Measurements from ENCODE around the gene RIPOR2.
"Not testable (repeated sequence)": the region's sequence is repeated elsewhere in the genome, so short reads cannot be mapped to it uniquely, and the experiment has no call there.

Gene RIPOR2

DNA sequence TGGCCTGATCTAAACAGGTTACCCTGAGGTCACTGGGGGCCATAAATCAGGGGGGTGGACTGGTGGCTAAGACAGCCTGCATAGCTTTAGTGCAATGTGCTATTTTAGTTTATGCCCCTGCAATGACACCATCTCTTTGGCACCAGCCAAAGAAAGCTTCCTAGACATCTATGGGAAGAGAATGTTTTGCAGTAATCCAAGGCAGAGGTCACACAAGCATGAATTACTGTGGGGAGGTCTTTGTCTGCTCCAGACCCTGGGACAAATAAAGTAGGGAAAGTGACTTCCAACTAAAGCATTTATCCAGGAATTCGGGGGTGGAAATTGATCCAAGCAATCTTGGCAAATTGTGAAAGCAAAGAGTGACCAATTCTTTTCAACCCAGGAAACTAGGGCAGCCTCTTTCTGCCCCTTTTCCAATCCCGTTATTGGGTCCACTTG, 5.3 kb downstream of the RIPOR2 start:
- DNase-seq (ENCODE audit: low spot score in 2 of 2) (no peak), ATAC-seq (replicated peaks; ENCODE audit: extremely low read depth, poor library complexity, severe bottlenecking) (no peak)
- Mint-ChIP-seq H3K4me3 (peak overlapping the region; percentile 99), H3K9me3 (peaks cover 6% of the 10 kb centered on the region), H3K4me1 (peaks cover 34% of the 10 kb centered on the region), H3K36me3 (ENCODE audit: insufficient read depth) (peaks cover 72% of the 10 kb centered on the region), H3K27me3 (no peaks in the 10 kb centered on the region), H3K27ac (ENCODE audit: low read depth) (peak overlapping the region; percentile 82)

DNA sequence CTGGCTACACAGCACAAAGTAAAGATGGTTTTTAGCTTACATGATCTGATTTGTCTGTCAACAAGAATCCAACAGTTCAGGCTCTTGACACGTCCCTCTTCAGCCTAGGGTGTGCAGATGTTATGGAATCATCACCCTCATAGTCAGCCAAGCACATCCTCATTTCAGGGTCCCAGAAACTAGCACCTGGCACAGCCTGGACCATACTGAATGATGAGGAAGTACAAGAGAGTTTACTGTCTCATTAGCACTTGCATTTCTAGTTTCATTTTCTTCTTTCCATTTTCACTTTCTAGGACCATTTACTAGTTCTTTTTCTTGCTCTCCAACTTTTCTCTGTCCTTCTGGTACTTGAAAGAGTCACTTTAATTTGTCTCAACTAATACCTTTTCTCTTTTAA, 6.5 kb downstream of the RIPOR2 start:
- ATAC-seq (replicated peaks; ENCODE audit: extremely low read depth, poor library complexity, severe bottlenecking) (peak; percentile 10), DNase-seq (ENCODE audit: low spot score in 2 of 2) (no peak)
- Mint-ChIP-seq H3K9me3 (peaks cover 6% of the 10 kb centered on the region), H3K27ac (ENCODE audit: low read depth) (peak overlapping the region; percentile 82), H3K36me3 (ENCODE audit: insufficient read depth) (peaks cover 64% of the 10 kb centered on the region), H3K4me3 (peak overlapping the region; percentile 63), H3K4me1 (peaks cover 41% of the 10 kb centered on the region), H3K27me3 (no peaks in the 10 kb centered on the region)

DNA sequence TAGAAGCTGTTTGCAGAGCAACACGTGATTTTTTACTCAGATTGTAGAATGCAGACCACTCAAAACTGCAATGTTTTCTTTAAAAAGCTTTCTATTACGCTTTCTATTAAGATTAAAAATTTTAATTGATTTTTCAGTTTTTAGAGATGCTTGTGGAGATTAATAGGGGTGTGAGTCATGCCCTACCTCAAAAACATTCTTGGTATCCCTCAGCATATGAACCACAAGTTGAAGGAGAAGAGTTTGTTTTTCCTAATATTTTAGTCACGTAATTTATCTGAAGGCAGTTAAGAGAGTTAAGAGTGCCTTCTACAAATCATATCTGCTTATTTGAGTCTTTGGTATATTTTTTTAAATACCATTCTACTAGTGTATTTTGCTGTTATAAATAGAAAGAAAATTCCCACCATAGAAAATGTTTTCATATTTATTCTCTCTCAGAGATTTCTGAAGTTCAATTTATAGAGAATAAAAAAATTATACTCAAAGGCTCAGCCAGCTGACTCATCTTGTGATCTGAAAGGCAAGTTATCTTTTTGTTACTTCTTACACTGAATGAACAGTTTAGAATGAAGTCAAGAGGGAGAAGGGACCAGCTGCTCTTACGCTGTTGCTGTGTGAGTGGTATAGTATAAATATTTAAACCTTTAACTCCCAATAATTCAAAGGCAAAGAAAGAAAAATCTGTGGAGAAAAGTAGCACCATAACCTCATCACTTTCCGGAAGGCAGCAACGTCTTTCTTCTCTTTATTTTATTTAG, 7.6 kb downstream of the RIPOR2 start:
- peaks cover 44% of the 10 kb centered on the region for H3K4me1 Mint-ChIP-seq

DNA sequence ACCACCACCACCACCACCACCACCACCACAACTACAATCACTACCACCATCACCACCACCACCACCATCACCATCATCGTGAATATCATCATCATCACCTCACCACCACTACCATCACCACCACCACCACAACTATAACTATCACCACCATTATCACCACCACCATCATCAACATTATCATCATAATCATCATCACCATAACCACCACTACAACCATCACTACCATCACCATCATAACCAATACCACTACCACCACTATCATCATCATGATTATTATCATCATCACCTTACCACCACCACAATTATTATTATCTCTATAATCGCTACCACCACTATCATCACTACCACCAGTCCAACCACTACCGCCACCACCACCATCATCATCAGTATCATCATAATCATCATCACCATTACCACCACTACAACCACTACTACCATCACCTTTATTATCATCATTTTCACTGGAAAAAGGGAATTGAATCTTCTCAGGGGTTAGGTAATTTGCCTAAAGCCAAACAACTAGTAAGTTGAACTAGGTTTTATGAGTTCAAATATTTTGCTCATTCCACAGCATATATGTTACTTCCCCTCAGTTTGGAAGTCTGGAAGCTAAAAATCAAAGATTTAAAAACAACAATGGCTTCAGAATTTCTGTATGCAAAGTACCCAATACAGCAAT, 8.3 kb downstream of the RIPOR2 start:
- Mint-ChIP-seq H3K9me3 (peaks cover 6% of the 10 kb centered on the region), H3K27ac (ENCODE audit: low read depth) (peak overlapping the region; percentile 82), H3K4me3 (peak overlapping the region; percentile 63), H3K27me3 (no peaks in the 10 kb centered on the region), H3K4me1 (peaks cover 45% of the 10 kb centered on the region), H3K36me3 (ENCODE audit: insufficient read depth) (peaks cover 64% of the 10 kb centered on the region)
- peak; percentile 19 for ATAC-seq (replicated peaks; ENCODE audit: extremely low read depth, poor library complexity, severe bottlenecking)
- peak in 1 of 2 donors; percentile 25 for DNase-seq (ENCODE audit: low spot score in 2 of 2)

More for the DNA sequence above, 7.6 kb downstream of the RIPOR2 start:
- ATAC-seq (replicated peaks; ENCODE audit: extremely low read depth, poor library complexity, severe bottlenecking) (no peak), DNase-seq (ENCODE audit: low spot score in 2 of 2) (no peak)
- Mint-ChIP-seq H3K36me3 (ENCODE audit: insufficient read depth) (peaks cover 64% of the 10 kb centered on the region), H3K27ac (ENCODE audit: low read depth) (peak overlapping the region; percentile 82), H3K4me3 (peak overlapping the region; percentile 63), H3K9me3 (peaks cover 6% of the 10 kb centered on the region), H3K27me3 (no peaks in the 10 kb centered on the region)

DNA sequence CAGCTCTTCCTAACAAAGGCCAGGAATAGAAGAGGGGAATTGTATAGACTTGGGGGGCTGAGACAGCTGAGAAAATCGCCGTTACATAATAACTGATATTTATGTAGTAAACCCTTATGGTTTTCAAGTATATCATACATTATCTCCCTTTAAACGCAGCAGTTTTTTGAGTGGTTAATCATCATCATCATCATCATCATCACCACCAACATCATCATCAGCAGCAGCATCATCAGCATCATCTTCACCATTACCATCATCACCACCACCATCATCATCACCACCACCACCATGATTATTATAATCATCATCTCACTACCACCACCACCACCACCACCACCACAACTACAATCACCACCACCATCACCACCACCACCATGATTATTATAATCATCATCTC, 9.1 kb downstream of the RIPOR2 start:
- peaks cover 46% of the 10 kb centered on the region for H3K4me1 Mint-ChIP-seq
- not testable (repeated sequence) for H3K27me3 Mint-ChIP-seq; DNase-seq (ENCODE audit: low spot score in 2 of 2); ATAC-seq (replicated peaks; ENCODE audit: extremely low read depth, poor library complexity, severe bottlenecking); H3K9me3 Mint-ChIP-seq
- peak overlapping the region; percentile 63 for H3K4me3 Mint-ChIP-seq
- H3K27ac Mint-ChIP-seq (ENCODE audit: low read depth): peak overlapping the region; percentile 82
- H3K36me3 Mint-ChIP-seq (ENCODE audit: insufficient read depth): peaks cover 59% of the 10 kb centered on the region

DNA sequence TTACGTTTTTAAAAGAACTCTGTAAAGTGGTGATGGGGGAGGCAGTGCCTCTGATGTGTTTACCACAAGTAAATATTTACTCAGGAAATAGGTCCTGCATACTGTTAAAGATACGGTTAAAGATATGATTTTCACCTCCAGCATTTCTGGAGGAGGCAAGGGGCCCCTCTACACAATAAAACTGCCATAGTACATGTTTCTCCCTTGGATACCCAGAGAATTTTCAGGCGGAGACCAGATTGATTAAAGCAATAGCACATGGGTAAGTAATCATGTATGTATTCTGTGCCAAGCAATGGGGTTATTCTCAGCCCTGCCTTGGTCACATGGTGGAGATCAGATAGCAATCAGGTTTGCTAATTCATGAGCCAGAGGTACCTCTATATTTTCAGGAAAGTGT, 9.6 kb downstream of the RIPOR2 start:
- Mint-ChIP-seq H3K27ac (ENCODE audit: low read depth) (peak overlapping the region; percentile 82), H3K36me3 (ENCODE audit: insufficient read depth) (peaks cover 58% of the 10 kb centered on the region), H3K27me3 (no peaks in the 10 kb centered on the region), H3K4me3 (peak overlapping the region; percentile 63), H3K9me3 (peaks cover 6% of the 10 kb centered on the region), H3K4me1 (peaks cover 50% of the 10 kb centered on the region)
- ATAC-seq (replicated peaks; ENCODE audit: extremely low read depth, poor library complexity, severe bottlenecking) (peak; percentile 63), DNase-seq (ENCODE audit: low spot score in 2 of 2) (no peak)

DNA sequence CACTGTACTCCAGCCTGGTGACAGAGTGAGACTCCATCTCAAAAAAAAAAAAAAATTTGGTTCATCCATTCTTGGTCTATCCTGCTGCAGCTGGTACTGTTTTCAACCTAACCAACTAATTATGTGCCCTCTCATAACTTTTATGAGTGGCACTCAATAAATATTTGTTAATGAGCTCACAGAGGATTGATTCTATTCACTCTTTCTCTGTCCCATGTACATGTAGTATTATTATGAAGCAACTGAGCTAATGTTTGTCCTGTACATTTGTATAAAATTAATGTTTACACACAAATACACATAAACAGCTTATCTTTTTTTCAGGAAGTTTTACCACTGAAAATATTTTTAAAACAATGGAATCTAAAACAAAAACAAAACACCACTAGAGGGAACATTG, 10.1 kb downstream of the RIPOR2 start:
- DNase-seq (ENCODE audit: low spot score in 2 of 2) (no peak), ATAC-seq (replicated peaks; ENCODE audit: extremely low read depth, poor library complexity, severe bottlenecking) (no peak)
- Mint-ChIP-seq H3K36me3 (ENCODE audit: insufficient read depth) (peaks cover 53% of the 10 kb centered on the region), H3K27me3 (no peaks in the 10 kb centered on the region), H3K27ac (ENCODE audit: low read depth) (peak overlapping the region; percentile 82), H3K4me3 (peak overlapping the region; percentile 63), H3K4me1 (peaks cover 56% of the 10 kb centered on the region), H3K9me3 (peaks cover 6% of the 10 kb centered on the region)

DNA sequence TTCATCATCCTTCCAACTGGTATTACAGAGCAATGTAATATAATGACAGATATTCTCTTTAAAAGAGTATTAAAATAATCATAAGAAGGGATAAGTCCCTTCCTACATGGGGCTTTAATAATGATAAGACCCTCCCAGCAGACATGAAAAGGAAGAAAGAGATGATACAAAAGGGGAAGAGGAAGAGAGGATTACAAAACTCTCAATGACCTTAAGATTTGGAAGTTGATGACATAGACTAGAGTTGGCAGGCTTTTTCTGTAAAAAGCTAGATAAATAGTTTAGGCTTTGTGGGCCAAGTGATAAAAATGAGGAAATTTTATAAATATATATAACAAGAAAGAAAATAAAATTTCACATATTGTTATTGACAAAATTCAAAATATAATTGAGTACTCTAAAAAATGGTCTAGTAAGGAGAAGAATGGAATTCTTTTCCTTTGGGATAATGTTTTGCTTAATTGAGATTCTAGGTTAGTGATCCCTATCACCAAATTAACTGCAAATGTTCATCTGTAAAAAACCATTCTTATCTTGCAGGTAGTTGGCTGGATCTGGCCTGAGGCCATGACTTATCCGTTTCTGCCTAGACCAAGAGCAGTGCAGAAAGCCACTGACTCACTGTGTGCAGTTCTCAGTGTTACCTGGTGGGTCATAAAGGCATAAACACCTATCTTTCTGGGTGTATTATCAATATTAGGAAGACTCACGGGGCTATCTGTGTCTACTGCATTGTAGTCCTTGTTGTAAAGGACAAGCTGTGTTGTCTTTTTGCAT, 11.0 kb downstream of the RIPOR2 start:
- ATAC-seq (replicated peaks; ENCODE audit: extremely low read depth, poor library complexity, severe bottlenecking) (no peak), DNase-seq (ENCODE audit: low spot score in 2 of 2) (no peak)
- H3K27ac Mint-ChIP-seq (ENCODE audit: low read depth): peak overlapping the region; percentile 50
- peaks cover 6% of the 10 kb centered on the region for H3K9me3 Mint-ChIP-seq
- H3K27me3 Mint-ChIP-seq: no peaks in the 10 kb centered on the region
- peaks cover 65% of the 10 kb centered on the region for H3K4me1 Mint-ChIP-seq
- peaks cover 48% of the 10 kb centered on the region for H3K36me3 Mint-ChIP-seq (ENCODE audit: insufficient read depth)
- peak overlapping the region; percentile 63 for H3K4me3 Mint-ChIP-seq

DNA sequence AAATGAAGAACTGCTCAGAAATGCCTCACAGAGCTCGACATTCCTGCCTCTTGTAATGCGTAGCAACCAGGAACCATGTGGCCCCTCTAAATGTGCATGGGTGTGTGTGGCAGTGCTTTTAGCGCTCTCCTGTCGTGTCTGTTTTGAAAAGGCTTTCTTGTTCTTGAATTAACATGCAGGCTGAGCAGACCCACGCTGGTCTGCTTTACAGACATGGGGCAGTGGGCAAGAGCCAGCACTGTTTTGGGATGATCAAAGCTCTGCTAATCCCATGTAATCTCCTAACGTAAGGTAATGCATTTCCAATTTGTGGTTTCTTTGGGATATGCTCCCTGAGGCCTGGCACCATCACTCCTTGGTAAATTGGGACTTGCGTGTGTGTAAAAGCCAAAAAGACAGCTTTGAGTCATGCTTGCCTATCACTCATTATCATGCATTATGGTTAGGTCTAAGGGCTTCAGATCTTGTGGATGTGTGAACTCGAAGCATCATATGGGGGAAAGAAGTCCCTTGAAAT, 11.8 kb downstream of the RIPOR2 start:
- H3K4me3 Mint-ChIP-seq: peak overlapping the region; percentile 63
- ATAC-seq (replicated peaks; ENCODE audit: extremely low read depth, poor library complexity, severe bottlenecking) (no peak), DNase-seq (ENCODE audit: low spot score in 2 of 2) (no peak)
- peaks cover 66% of the 10 kb centered on the region for H3K4me1 Mint-ChIP-seq
- peaks cover 48% of the 10 kb centered on the region for H3K36me3 Mint-ChIP-seq (ENCODE audit: insufficient read depth)
- no peaks in the 10 kb centered on the region for H3K27me3 Mint-ChIP-seq
- H3K9me3 Mint-ChIP-seq: peaks cover 6% of the 10 kb centered on the region
- H3K27ac Mint-ChIP-seq (ENCODE audit: low read depth): peak overlapping the region; percentile 50

DNA sequence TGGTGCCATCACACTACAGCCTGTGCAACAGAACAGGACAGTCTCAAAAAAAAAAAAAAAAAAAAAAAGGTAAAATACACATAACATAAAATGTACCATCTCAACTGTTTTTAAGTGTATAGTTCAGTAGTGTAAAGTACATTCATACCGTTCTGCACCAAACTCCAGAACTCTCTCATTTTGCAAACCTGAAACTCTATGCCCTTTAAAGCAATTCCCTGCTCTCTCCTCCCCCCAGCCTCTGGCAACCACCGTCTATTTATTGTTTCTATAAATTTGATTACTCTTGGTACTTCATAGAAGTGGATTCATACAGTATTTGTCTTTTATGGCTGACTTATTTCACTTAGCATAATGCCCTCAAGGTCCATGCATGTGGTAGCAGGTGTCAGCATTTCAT, 12.9 kb downstream of the RIPOR2 start:
- Mint-ChIP-seq H3K36me3 (ENCODE audit: insufficient read depth) (peaks cover 54% of the 10 kb centered on the region), H3K9me3 (peaks cover 6% of the 10 kb centered on the region), H3K27ac (ENCODE audit: low read depth) (peak overlapping the region; percentile 93), H3K4me1 (peaks cover 77% of the 10 kb centered on the region), H3K4me3 (peak overlapping the region; percentile 58), H3K27me3 (no peaks in the 10 kb centered on the region)
- DNase-seq (ENCODE audit: low spot score in 2 of 2) (no peak), ATAC-seq (replicated peaks; ENCODE audit: extremely low read depth, poor library complexity, severe bottlenecking) (no peak)

DNA sequence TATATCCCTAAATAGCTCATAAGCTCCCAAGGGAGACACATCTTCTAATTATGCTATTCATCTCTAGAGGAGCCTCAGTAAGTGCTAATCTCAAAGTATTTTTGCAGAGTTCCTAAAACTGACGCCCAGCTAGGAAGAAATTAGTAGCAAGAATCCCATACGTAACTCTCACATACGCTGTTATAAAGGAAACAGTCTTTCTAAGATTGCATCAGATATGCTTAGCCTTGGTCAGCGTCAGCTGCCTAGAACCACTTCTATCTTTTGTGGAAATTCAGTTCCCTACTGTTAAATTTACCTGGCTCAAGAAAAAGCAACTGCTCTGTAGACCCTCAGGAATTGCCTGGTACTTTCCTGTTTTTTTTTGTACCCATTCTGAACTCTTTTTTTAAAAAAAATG, 13.6 kb downstream of the RIPOR2 start:
- Mint-ChIP-seq H3K36me3 (ENCODE audit: insufficient read depth) (peaks cover 54% of the 10 kb centered on the region), H3K4me1 (peaks cover 73% of the 10 kb centered on the region)

DNA sequence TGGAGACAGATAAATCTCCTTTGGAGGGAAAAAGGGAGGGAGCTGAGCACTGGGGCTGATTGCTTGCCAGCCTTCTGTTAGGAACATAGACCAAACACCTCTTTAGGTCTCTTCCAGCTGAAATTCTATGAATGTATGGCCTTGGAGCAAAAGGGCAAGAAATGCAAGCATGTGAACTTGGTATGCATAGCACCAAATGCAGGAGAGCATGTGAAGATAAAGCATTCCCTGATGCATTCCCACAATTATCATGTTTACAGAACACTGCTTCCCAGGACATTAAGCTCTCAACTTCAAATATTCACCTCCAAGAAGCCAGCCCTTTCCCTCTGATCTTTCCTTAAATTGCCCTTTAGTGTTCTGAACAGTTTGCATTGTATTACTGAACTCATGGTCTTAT, 15.6 kb downstream of the RIPOR2 start:
- ATAC-seq (replicated peaks; ENCODE audit: extremely low read depth, poor library complexity, severe bottlenecking) (no peak), DNase-seq (ENCODE audit: low spot score in 2 of 2) (no peak)
- Mint-ChIP-seq H3K27ac (ENCODE audit: low read depth) (peak overlapping the region; percentile 93), H3K4me1 (peaks cover 77% of the 10 kb centered on the region), H3K27me3 (no peaks in the 10 kb centered on the region), H3K9me3 (no peaks in the 10 kb centered on the region), H3K4me3 (peak overlapping the region; percentile 58), H3K36me3 (ENCODE audit: insufficient read depth) (peaks cover 61% of the 10 kb centered on the region)

More for the DNA sequence above, 13.6 kb downstream of the RIPOR2 start:
- DNase-seq (ENCODE audit: low spot score in 2 of 2) (no peak), ATAC-seq (replicated peaks; ENCODE audit: extremely low read depth, poor library complexity, severe bottlenecking) (no peak)
- H3K9me3 Mint-ChIP-seq: peaks cover 2% of the 10 kb centered on the region
- no peaks in the 10 kb centered on the region for H3K27me3 Mint-ChIP-seq
- H3K4me3 Mint-ChIP-seq: peak overlapping the region; percentile 58
- peak overlapping the region; percentile 93 for H3K27ac Mint-ChIP-seq (ENCODE audit: low read depth)

Measured in central memory CD8-positive, alpha-beta T cell (primary cell).